Suprapubic skin (tissue), 4 donors: ENCODE measurements around the gene NIPSNAP3A. TPM values are rescaled to one million over a fixed set of nuclear protein-coding genes. Genes with fewer than 3 reads are reported as not detected.

ENCODE experiments used
- DNase-seq, 2 donors: peaks; one replicate each; pipeline ENCODE4 v3.0.0-alpha.2; 2019; ENCODE audit warnings: low spot score in 2 of 2
- H3K27ac ChIP-seq: fragments of 200-600 bp; sonication (generic); one replicate; pipeline ENCODE4 v1.5.1; 2019
- H3K27me3 ChIP-seq: fragments of 200-600 bp; sonication (generic); one replicate; pipeline ENCODE4 v1.5.1; 2019
- H3K36me3 ChIP-seq: fragments of 200-600 bp; sonication (generic); one replicate; pipeline ENCODE4 v1.5.1; 2019
- H3K4me1 ChIP-seq: fragments of 200-600 bp; sonication (generic); one replicate; pipeline ENCODE4 v1.5.1; 2019
- H3K4me3 ChIP-seq: fragments of 200-600 bp; sonication (generic); one replicate; pipeline ENCODE4 v1.5.1; 2019; ENCODE audit warnings: mild to moderate bottlenecking
- H3K9me3 ChIP-seq: fragments of 200-600 bp; sonication (generic); one replicate; pipeline ENCODE4 v1.5.1; 2019
- CTCF ChIP-seq, 2 donors: fragments of 200-600 bp in 1 of 2; fragments of 450-650 bp in 1 of 2; sonication (generic) in 1 of 2; IDR thresholded peaks; one replicate each; pipeline ENCODE4 v1.5.1; 2016 to 2019; ENCODE audit warnings: antibody characterized with exemption in 2 of 2, mild to moderate bottlenecking in 1 of 2, moderate library complexity in 1 of 2
- EP300 ChIP-seq: sonication (generic); formaldehyde crosslinking; IDR thresholded peaks from one replicate; pipeline ENCODE4 v1.6.1; 2017; ENCODE audit warnings: antibody characterized with exemption
- POLR2A ChIP-seq, 2 donors: fragments of 450-650 bp; IDR thresholded peaks; one replicate each; pipeline ENCODE4 v1.6.1; 2017; ENCODE audit warnings: antibody characterized with exemption in 2 of 2, mild to moderate bottlenecking in 2 of 2, moderate library complexity in 2 of 2
- POLR2AphosphoS5 ChIP-seq, 3 donors: sonication (generic); formaldehyde crosslinking; IDR thresholded peaks; one replicate each; pipeline ENCODE4 v1.6.1; 2017; ENCODE audit warnings: antibody characterized with exemption in 3 of 3
- WGBS: methylation state at CpG from one replicate; pipeline ENCODE4 v1.1.5; 2018; 5-methylcytosine and 5-hydroxymethylcytosine counted together
- total RNA-seq, 4 donors: library from RNA; depleted of rRNA; stranded (reverse); fragments of >200 nt; gene quantifications; one replicate each; pipeline ENCODE4 v1.1.0, GENCODE V29; 2016

Gene NIPSNAP3A
- total RNA-seq, 4 donors from 2014 or later: 13.0 to 31.6 (median 23.1) TPM

- TF ChIP-seq EP300 (no peak), CTCF (IDR thresholded peaks at IDR 0.05) (no peak), POLR2A (IDR thresholded peaks at IDR 0.05) (no peak), POLR2AphosphoS5 (IDR thresholded peaks at IDR 0.05) (no peak)
- Histone ChIP-seq H3K27ac (no peak overlapping the region), H3K9me3 (no peaks in the 10 kb centered on the region), H3K4me3 (no peak overlapping the region), H3K27me3 (no peaks in the 10 kb centered on the region), H3K36me3 (peaks cover 97% of the 10 kb centered on the region), H3K4me1 (no peaks in the 10 kb centered on the region)
- DNase-seq: no peak
- 92% methylated on average over 2 of the region's 2 CpGs for WGBS
Observed at GRCh38 chr9:104805441-104805840, 58.0 kb downstream of the NIPSNAP3A start.

- Histone ChIP-seq H3K27ac (no peak overlapping the region), H3K9me3 (no peaks in the 10 kb centered on the region), H3K27me3 (no peaks in the 10 kb centered on the region), H3K36me3 (peaks cover 94% of the 10 kb centered on the region), H3K4me1 (no peaks in the 10 kb centered on the region), H3K4me3 (no peak overlapping the region)
- no peak for DNase-seq
- TF ChIP-seq POLR2A (IDR thresholded peaks at IDR 0.05): no peak
- no peak for TF ChIP-seq EP300
- no peak for TF ChIP-seq POLR2AphosphoS5 (IDR thresholded peaks at IDR 0.05)
- TF ChIP-seq CTCF (IDR thresholded peaks at IDR 0.05): no peak
- 63% methylated on average over 3 of the region's 3 CpGs for WGBS
Observed at GRCh38 chr9:104808035-104808614, 60.6 kb downstream of the NIPSNAP3A start.

Other genes with a start within 250 kb of the NIPSNAP3A start
- gene OR13F1, start 243.4 kb upstream of the NIPSNAP3A start, total RNA-seq: not detected
- gene OR13C4, start 220.5 kb upstream of the NIPSNAP3A start, total RNA-seq: not detected
- gene OR13C3, start 210.8 kb upstream of the NIPSNAP3A start, total RNA-seq: not detected
- not detected for gene OR13C8, start 178.5 kb upstream of the NIPSNAP3A start, total RNA-seq
- not detected for gene OR13C5, start 148.3 kb upstream of the NIPSNAP3A start, total RNA-seq
- not detected for gene OR13C2, start 142.1 kb upstream of the NIPSNAP3A start, total RNA-seq
- gene OR13C9, start 129.5 kb upstream of the NIPSNAP3A start, total RNA-seq: not detected
- gene OR13D1, start 53.2 kb upstream of the NIPSNAP3A start, total RNA-seq: not detected
- 1 to 10 TPM in 3 of 4 donors, under 1 TPM in 1; 0.26 to 5.1 (median 1.6) TPM for gene NIPSNAP3B, start 16.4 kb downstream of the NIPSNAP3A start, total RNA-seq
- gene ABCA1, start 180.5 kb downstream of the NIPSNAP3A start, total RNA-seq: 10 to 100 TPM; 24.5 to 89.1 (median 48.5) TPM